AG09309 (cell line): ENCODE measurements around the gene MRC1.

Source experiments
- DNase-seq: peaks from one replicate; pipeline ENCODE4 v3.0.0-alpha.2; 2010; ENCODE audit warnings: low read depth
- H3K4me3 ChIP-seq: 2 replicates; pipeline ENCODE4 v1.5.1; 2011; ENCODE audit warnings: mild to moderate bottlenecking, low read depth, low read length, moderate library complexity; ENCODE audit not compliant: control insufficient read depth
- CTCF ChIP-seq: IDR thresholded peaks from 2 replicates; pipeline ENCODE4 v1.5.1; 2011; ENCODE audit warnings: mild to moderate bottlenecking, low read depth, low read length, inconsistent platforms; ENCODE audit not compliant: insufficient read depth, control insufficient read depth; ENCODE audit errors: missing control alignments

MRC1 gene

DNA sequence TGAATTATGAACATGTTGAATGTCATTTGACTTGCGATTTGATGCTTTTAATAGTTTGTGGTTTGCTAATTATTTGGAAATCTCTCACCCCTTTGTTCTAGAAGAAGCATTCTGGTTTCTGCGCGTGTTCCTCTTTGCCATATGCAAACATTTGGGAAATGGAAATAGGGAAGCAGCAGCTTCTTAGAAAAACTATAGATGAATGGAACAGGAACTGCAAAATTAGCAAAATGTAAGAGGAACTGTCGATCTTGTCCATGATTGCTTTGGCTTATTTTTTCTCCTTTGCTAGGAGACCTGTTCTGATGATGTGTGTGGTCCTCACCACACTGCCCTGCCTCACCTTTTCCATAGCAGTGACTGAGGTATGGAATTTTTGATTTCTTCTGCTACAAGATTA lies 38.1 kb upstream of the MRC1 start:
- DNase-seq, result no peak
- no peak for TF ChIP-seq CTCF
- H3K4me3 ChIP-seq, result no peak overlapping the region

DNA sequence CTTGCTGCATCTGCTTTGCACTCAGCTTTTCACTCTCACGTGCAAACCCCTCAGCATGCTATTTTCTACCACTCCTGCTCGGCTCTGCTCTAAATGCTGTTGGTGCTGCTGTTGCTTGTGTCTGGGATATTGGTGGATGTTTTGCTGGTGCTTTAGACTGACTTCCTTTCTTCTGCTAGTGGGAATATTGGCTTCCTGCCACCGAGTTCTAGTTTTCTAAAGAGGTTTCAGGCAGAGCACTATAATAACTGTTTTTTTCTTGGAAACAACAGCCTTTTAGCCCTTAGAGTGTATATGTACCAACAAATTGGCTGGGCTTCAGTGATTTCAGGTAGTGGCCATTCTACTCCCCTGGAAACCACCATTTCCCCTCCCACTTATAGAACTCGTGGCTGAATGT lies 29.4 kb upstream of the MRC1 start:
- TF ChIP-seq CTCF, result no peak
- DNase-seq, result no peak
- no peak overlapping the region for H3K4me3 ChIP-seq

DNA sequence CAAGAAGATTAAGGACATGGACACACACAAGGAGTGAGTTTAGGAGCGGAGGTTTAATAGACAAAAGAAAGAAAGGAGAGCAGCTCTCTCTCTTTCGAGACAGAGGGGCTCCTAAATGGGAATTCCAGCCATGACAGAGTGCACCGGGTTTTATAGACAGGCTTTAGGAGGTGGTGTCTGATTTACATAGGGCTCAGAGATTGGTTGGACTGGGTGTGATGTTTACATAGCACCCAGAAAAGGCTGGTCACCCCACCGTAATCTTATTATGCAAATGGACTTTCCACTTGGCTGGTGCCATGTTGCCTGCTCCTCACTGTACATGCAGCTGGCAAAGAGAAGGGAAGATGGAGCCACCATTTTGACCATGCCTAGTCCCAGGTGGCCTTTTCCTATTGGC lies 28.4 kb upstream of the MRC1 start:
- DNase-seq, result no peak

GRCh38 chr10:17781856-17782255 lies 27.3 kb upstream of the MRC1 start:
- no peak for TF ChIP-seq CTCF
- DNase-seq, result no peak

More for the DNA sequence above, 28.4 kb upstream of the MRC1 start:
- H3K4me3 ChIP-seq, result no peak overlapping the region
- no peak for TF ChIP-seq CTCF

DNA sequence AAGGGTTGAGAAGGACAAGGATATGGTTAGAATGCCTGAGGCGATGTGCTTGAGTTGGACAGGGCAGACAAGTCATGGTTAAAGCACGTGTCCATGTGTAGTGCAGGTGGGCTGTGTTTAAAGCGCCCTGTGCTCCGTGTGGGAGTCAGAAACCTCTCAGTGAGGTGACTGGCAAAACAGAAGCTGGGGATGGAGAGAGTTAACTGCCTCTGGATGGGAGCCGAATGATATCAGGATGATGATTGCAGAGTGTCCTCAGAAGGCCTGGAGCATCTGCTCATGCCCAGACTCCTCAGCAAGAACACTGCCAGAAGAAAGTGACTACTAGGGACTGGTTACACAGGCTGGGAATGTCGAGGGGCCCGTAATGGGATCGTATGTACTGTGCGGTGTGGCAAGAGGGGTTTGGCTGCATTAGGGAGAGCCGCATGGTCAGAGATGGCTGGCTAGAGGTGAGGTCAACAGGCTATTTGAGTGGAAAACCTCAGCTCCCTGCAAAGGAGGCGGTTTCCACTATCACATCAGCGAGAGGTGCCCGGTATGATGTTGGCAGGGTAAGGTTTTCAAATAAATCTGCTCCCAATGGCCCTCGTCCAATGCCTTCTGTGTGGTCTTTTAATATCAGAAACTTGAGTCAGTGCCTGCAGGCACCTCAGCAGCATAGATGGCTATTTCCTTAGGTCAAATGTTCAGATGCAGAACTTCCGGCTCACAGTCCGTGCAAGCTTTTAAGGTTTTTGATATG lies 26.1 kb upstream of the MRC1 start:
- DNase-seq, result no peak
- no peak overlapping the region for H3K4me3 ChIP-seq
- TF ChIP-seq CTCF, result no peak

More at GRCh38 chr10:17781856-17782255, 27.3 kb upstream of the MRC1 start:
- no peak overlapping the region for H3K4me3 ChIP-seq

GRCh38 chr10:17783751-17784150 lies 25.4 kb upstream of the MRC1 start:
- H3K4me3 ChIP-seq, result no peak overlapping the region
- TF ChIP-seq CTCF, result no peak
- DNase-seq, result no peak
